HepG2 (cell line): ENCODE results near the gene PCNT. TPM values are rescaled to one million over a fixed set of nuclear protein-coding genes. Genes with fewer than 3 reads are reported as not detected.

Source experiments
- DR1 ChIP-seq: sonication (generic); formaldehyde crosslinking; IDR thresholded peaks from 2 replicates; pipeline ENCODE4 v1.8.0; 2021; ENCODE audit warnings: mild to moderate bottlenecking, missing genetic modification reagents, inconsistent platforms
- FOXP1 ChIP-seq, 2 experiments: fragments of 450-650 bp in 1 of 2; IDR thresholded peaks; 2 replicates each; pipeline ENCODE4 v1.6.1; 2017 to 2018; ENCODE audit warnings: antibody characterized with exemption in 1 of 2
- KDM1A ChIP-seq: IDR thresholded peaks from 2 replicates; pipeline ENCODE4 v1.6.1; 2016; ENCODE audit warnings: missing compliant biosample characterization
- MIXL1 ChIP-seq: IDR thresholded peaks from 2 replicates; pipeline ENCODE4 v1.6.1; 2016
- SOX6 ChIP-seq, 2 experiments: fragments of 450-650 bp in 1 of 2; sonication (generic) in 1 of 2; formaldehyde crosslinking in 1 of 2; IDR thresholded peaks; 2 replicates each; pipeline versions ENCODE4 v1.4.0 to v1.6.1; 2017 to 2020; ENCODE audit warnings: antibody characterized with exemption in 1 of 2, mild to moderate bottlenecking in 1 of 2, missing genetic modification reagents in 1 of 2
- TEAD3 ChIP-seq: optimal IDR thresholded peaks from 2 replicates; pipeline ENCODE3; 2016; ENCODE audit warnings: borderline replicate concordance
- ZNF674 ChIP-seq: sonication (generic); formaldehyde crosslinking; IDR thresholded peaks from 2 replicates; pipeline ENCODE4 v1.5.0; 2020; ENCODE audit warnings: low read depth, mild to moderate bottlenecking, missing genetic modification reagents
- polyA plus RNA-seq, 8 experiments: library from polyadenylated mRNA; depleted of rRNA in 3 of 8; stranded (reverse) in 7 of 8; unstranded in 1 of 8; fragments of >200 nt; fragmentation: Illumina TruSeq in 4 of 8; extraction: Trizol in 4 of 8; gene quantifications; 2 replicates each; pipeline versions ENCODE4 v1.2.1 to v1.2.3, GENCODE V29; 2011 to 2016; ENCODE audit warnings: low read depth in 4 of 8, missing spikeins in 1 of 8, mixed read lengths in 1 of 8; ENCODE audit not compliant: insufficient read depth in 1 of 8
- total RNA-seq, 5 experiments: library from RNA; depleted of rRNA; stranded (reverse); fragments of >200 nt; fragmentation: Illumina TruSeq; extraction: Trizol; gene quantifications; 2 replicates each; pipeline ENCODE4 v1.2.3, GENCODE V29; 2016; ENCODE audit warnings: low read depth in 1 of 5
- TF ChIP-seq, protein P1 (sequence below): sonication (generic); formaldehyde crosslinking; IDR thresholded peaks from 2 replicates; pipeline ENCODE4 v1.4.0; 2020; ENCODE audit warnings: missing genetic modification reagents
- TF ChIP-seq, protein P2 (sequence below): sonication (generic); formaldehyde crosslinking; IDR thresholded peaks from 2 replicates; pipeline ENCODE4 v1.4.0; 2020; ENCODE audit warnings: mild to moderate bottlenecking, missing genetic modification reagents
- TF ChIP-seq, protein P3 (sequence below): sonication (generic); formaldehyde crosslinking; IDR thresholded peaks from 2 replicates; pipeline ENCODE4 v1.4.0; 2020; ENCODE audit warnings: mild to moderate bottlenecking, missing genetic modification reagents, borderline replicate concordance

Gene PCNT
- total and polyA plus RNA-seq, 2 of the 13 experiments (the other 11 are each of a cell fraction or from before 2014, with no cell fraction given): 5.6 to 12.4 TPM

- TF ChIP-seq, protein P1, sequence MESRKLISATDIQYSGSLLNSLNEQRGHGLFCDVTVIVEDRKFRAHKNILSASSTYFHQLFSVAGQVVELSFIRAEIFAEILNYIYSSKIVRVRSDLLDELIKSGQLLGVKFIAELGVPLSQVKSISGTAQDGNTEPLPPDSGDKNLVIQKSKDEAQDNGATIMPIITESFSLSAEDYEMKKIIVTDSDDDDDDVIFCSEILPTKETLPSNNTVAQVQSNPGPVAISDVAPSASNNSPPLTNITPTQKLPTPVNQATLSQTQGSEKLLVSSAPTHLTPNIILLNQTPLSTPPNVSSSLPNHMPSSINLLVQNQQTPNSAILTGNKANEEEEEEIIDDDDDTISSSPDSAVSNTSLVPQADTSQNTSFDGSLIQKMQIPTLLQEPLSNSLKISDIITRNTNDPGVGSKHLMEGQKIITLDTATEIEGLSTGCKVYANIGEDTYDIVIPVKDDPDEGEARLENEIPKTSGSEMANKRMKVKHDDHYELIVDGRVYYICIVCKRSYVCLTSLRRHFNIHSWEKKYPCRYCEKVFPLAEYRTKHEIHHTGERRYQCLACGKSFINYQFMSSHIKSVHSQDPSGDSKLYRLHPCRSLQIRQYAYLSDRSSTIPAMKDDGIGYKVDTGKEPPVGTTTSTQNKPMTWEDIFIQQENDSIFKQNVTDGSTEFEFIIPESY: no peak
- TF ChIP-seq SOX6 (IDR thresholded peaks at IDR 0.05) (no peak), SOX6 (CRISPR knock-in tag; IDR thresholded peaks at IDR 0.05) (no peak), KDM1A (CRISPR knock-in tag) (no peak), FOXP1 (IDR thresholded peaks at IDR 0.05) (no peak), FOXP1 (CRISPR knock-in tag; IDR thresholded peaks at IDR 0.05) (no peak), MIXL1 (CRISPR knock-in tag) (no peak), TEAD3 (no peak), DR1 (no peak), ZNF674 (CRISPR knock-in tag) (no peak)
- TF ChIP-seq, protein P2, sequence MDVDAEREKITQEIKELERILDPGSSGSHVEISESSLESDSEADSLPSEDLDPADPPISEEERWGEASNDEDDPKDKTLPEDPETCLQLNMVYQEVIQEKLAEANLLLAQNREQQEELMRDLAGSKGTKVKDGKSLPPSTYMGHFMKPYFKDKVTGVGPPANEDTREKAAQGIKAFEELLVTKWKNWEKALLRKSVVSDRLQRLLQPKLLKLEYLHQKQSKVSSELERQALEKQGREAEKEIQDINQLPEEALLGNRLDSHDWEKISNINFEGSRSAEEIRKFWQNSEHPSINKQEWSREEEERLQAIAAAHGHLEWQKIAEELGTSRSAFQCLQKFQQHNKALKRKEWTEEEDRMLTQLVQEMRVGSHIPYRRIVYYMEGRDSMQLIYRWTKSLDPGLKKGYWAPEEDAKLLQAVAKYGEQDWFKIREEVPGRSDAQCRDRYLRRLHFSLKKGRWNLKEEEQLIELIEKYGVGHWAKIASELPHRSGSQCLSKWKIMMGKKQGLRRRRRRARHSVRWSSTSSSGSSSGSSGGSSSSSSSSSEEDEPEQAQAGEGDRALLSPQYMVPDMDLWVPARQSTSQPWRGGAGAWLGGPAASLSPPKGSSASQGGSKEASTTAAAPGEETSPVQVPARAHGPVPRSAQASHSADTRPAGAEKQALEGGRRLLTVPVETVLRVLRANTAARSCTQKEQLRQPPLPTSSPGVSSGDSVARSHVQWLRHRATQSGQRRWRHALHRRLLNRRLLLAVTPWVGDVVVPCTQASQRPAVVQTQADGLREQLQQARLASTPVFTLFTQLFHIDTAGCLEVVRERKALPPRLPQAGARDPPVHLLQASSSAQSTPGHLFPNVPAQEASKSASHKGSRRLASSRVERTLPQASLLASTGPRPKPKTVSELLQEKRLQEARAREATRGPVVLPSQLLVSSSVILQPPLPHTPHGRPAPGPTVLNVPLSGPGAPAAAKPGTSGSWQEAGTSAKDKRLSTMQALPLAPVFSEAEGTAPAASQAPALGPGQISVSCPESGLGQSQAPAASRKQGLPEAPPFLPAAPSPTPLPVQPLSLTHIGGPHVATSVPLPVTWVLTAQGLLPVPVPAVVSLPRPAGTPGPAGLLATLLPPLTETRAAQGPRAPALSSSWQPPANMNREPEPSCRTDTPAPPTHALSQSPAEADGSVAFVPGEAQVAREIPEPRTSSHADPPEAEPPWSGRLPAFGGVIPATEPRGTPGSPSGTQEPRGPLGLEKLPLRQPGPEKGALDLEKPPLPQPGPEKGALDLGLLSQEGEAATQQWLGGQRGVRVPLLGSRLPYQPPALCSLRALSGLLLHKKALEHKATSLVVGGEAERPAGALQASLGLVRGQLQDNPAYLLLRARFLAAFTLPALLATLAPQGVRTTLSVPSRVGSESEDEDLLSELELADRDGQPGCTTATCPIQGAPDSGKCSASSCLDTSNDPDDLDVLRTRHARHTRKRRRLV: no peak
- TF ChIP-seq, protein P3, sequence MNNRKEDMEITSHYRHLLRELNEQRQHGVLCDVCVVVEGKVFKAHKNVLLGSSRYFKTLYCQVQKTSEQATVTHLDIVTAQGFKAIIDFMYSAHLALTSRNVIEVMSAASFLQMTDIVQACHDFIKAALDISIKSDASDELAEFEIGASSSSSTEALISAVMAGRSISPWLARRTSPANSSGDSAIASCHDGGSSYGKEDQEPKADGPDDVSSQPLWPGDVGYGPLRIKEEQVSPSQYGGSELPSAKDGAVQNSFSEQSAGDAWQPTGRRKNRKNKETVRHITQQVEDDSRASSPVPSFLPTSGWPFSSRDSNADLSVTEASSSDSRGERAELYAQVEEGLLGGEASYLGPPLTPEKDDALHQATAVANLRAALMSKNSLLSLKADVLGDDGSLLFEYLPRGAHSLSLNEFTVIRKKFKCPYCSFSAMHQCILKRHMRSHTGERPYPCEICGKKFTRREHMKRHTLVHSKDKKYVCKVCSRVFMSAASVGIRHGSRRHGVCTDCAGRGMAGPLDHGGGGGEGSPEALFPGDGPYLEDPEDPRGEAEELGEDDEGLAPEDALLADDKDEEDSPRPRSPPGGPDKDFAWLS (CRISPR knock-in tag): no peak
Observed at GRCh38 chr21:46369520-46370235, 45.7 kb downstream of the PCNT start (continued).
